Measurements from ENCODE around the gene XRCC5.

DNA sequence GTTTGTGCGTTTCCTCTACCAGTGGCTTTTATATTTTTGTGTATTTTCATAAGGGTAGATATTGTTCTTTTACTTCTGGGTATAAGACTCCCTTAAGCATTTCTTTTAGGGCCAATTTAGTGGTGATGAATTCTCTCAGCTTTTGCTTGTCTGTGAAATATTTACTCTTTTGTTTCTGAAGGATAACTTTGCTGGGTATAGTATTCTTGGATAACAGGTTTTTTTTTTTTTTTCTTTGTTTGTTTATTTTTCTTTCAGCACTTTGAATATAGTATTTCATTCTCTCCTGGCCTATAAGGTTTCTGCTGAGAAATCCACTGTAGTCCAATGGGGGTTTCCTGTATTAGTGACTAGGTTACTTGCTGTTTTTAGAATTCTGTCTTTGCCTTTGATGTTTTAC lies 122.7 kb downstream of the XRCC5 start:
- TF ChIP-seq, protein P1, sequence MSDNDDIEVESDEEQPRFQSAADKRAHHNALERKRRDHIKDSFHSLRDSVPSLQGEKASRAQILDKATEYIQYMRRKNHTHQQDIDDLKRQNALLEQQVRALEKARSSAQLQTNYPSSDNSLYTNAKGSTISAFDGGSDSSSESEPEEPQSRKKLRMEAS (IDR thresholded peaks at IDR 0.05): no peak
- TF ChIP-seq HDAC2 (IDR thresholded peaks at IDR 0.05; ENCODE audit: borderline replicate concordance in 1 of 2, low read depth in 2 of 2, low read length in 2 of 2) (no peak), POLR2AphosphoS5 (IDR thresholded peaks at IDR 0.05; ENCODE audit: low read depth, low read length) (no peak), TEAD4 (IDR thresholded peaks at IDR 0.05; ENCODE audit: low read depth, low read length) (no peak)
- TF ChIP-seq, protein P2, sequence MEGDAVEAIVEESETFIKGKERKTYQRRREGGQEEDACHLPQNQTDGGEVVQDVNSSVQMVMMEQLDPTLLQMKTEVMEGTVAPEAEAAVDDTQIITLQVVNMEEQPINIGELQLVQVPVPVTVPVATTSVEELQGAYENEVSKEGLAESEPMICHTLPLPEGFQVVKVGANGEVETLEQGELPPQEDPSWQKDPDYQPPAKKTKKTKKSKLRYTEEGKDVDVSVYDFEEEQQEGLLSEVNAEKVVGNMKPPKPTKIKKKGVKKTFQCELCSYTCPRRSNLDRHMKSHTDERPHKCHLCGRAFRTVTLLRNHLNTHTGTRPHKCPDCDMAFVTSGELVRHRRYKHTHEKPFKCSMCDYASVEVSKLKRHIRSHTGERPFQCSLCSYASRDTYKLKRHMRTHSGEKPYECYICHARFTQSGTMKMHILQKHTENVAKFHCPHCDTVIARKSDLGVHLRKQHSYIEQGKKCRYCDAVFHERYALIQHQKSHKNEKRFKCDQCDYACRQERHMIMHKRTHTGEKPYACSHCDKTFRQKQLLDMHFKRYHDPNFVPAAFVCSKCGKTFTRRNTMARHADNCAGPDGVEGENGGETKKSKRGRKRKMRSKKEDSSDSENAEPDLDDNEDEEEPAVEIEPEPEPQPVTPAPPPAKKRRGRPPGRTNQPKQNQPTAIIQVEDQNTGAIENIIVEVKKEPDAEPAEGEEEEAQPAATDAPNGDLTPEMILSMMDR (IDR thresholded peaks at IDR 0.05; ENCODE audit: control extremely low read depth in 1 of 3, insufficient read depth in 1 of 3, low read depth in 1 of 3, low read length in 3 of 3): no peak

Measured in H1 (cell line).